DND-41 (cell line): Measurements from ENCODE around the gene AP2A2.

ENCODE experiments used
- EZH2 ChIP-seq: IDR thresholded peaks from 3 replicates; pipeline ENCODE4 v1.6.1; 2012; ENCODE audit warnings: borderline replicate concordance, low read depth, mild to moderate bottlenecking, moderate library complexity, low read length, inconsistent platforms; ENCODE audit not compliant: severe bottlenecking
- TF ChIP-seq, protein P1 (sequence below): IDR thresholded peaks from 2 replicates; pipeline ENCODE4 v1.5.1; 2012; ENCODE audit warnings: borderline replicate concordance, low read length, moderate library complexity, mild to moderate bottlenecking; ENCODE audit not compliant: poor library complexity, severe bottlenecking; ENCODE audit errors: extremely low read depth

DNA sequence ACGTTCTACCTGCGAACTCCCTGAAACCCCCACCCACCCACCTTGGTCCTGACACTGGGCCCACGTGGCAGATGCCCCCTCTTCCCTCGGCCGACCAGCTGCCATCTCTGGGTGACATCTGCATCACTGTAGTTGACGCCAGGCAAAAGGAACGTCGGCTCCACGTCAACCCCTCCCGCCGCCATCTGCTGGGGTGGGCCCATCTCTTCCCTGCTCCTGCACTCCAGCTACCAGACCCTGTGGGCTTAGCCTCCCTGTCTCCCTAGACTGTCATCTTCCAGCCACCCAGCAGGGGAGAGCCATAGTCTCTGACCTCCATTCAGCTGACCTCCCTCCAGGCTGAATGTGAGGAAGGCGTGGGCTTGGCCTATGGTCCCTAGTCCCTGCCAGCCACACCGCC lies 36.4 kb upstream of the AP2A2 start:
- TF ChIP-seq, protein P1, sequence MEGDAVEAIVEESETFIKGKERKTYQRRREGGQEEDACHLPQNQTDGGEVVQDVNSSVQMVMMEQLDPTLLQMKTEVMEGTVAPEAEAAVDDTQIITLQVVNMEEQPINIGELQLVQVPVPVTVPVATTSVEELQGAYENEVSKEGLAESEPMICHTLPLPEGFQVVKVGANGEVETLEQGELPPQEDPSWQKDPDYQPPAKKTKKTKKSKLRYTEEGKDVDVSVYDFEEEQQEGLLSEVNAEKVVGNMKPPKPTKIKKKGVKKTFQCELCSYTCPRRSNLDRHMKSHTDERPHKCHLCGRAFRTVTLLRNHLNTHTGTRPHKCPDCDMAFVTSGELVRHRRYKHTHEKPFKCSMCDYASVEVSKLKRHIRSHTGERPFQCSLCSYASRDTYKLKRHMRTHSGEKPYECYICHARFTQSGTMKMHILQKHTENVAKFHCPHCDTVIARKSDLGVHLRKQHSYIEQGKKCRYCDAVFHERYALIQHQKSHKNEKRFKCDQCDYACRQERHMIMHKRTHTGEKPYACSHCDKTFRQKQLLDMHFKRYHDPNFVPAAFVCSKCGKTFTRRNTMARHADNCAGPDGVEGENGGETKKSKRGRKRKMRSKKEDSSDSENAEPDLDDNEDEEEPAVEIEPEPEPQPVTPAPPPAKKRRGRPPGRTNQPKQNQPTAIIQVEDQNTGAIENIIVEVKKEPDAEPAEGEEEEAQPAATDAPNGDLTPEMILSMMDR: no peak
- no peak for TF ChIP-seq EZH2
